MM.1S (cell line): ENCODE data around the gene SLC17A9.

Source experiments
- CTCF ChIP-seq: fragments of 300-600 bp; sonication (generic); IDR thresholded peaks from 2 replicates; pipeline ENCODE4 v1.5.1; 2016; ENCODE audit warnings: antibody characterized with exemption, low read length, mixed read lengths
- EZH2 ChIP-seq: fragments of 300-600 bp; sonication (generic); optimal IDR thresholded peaks from 2 replicates; pipeline ENCODE3; 2017; ENCODE audit warnings: low read depth, mild to moderate bottlenecking, antibody characterized with exemption, low read length, mixed read lengths
- EZH2phosphoT487 ChIP-seq: fragments of 300-600 bp; sonication (generic); IDR thresholded peaks from 2 replicates; pipeline ENCODE4 v1.6.1; 2018; ENCODE audit warnings: antibody characterized with exemption, low read length

GRCh38 chr20:62994869-62995281, 42.4 kb downstream of the SLC17A9 start:
- TF ChIP-seq EZH2phosphoT487 (no peak), CTCF (no peak), EZH2 (peak; percentile 68)
